HepG2 (cell line): ENCODE measurements around the gene ELP2. TPM values are rescaled to one million over a fixed set of nuclear protein-coding genes. Genes with fewer than 3 reads are reported as not detected.

Source experiments
- ADNP ChIP-seq: sonication (generic); formaldehyde crosslinking; IDR thresholded peaks from 2 replicates; pipeline ENCODE4 v1.4.0; 2020; ENCODE audit warnings: missing genetic modification reagents
- BATF2 ChIP-seq: sonication (generic); formaldehyde crosslinking; IDR thresholded peaks from 2 replicates; pipeline ENCODE4 v1.8.0; 2022; ENCODE audit warnings: mild to moderate bottlenecking, missing genetic modification reagents, moderate library complexity
- CHD4 ChIP-seq: fragments of 200-600 bp; sonication (generic); IDR thresholded peaks from 2 replicates; pipeline ENCODE4 v1.7.0; 2017; ENCODE audit warnings: mild to moderate bottlenecking, low read length, borderline replicate concordance
- FOXA1 ChIP-seq, 2 experiments: fragments of 450-650 bp in 1 of 2; sonication (generic) in 1 of 2; formaldehyde crosslinking in 1 of 2; IDR thresholded peaks; 2 replicates each; pipeline versions ENCODE4 v1.4.0 to v1.6.1; 2016 to 2020; ENCODE audit warnings: missing genetic modification reagents in 1 of 2
- HDAC2 ChIP-seq: sonication (generic); formaldehyde crosslinking; IDR thresholded peaks from 2 replicates; pipeline ENCODE4 v1.4.0; 2020; ENCODE audit warnings: missing genetic modification reagents
- NFAT5 ChIP-seq: sonication (generic); formaldehyde crosslinking; IDR thresholded peaks from 2 replicates; pipeline ENCODE4 v1.4.0; 2020; ENCODE audit warnings: missing genetic modification reagents
- PHF21A ChIP-seq: sonication (generic); formaldehyde crosslinking; IDR thresholded peaks from 2 replicates; pipeline ENCODE4 v1.5.0; 2020; ENCODE audit warnings: mild to moderate bottlenecking, missing genetic modification reagents
- RNF2 ChIP-seq: fragments of 450-650 bp; conservative IDR thresholded peaks from 2 replicates; pipeline ENCODE4 v1.6.1; 2016; ENCODE audit warnings: low read depth
- TP53 ChIP-seq: sonication (generic); formaldehyde crosslinking; conservative IDR thresholded peaks from 2 replicates; pipeline ENCODE4 v1.4.0; 2020; ENCODE audit warnings: missing genetic modification reagents
- ZKSCAN5 ChIP-seq: sonication (generic); formaldehyde crosslinking; IDR thresholded peaks from 2 replicates; pipeline ENCODE4 v1.5.1; 2020; ENCODE audit warnings: mild to moderate bottlenecking, missing genetic modification reagents
- ZNF292 ChIP-seq: sonication (generic); formaldehyde crosslinking; IDR thresholded peaks from 2 replicates; pipeline ENCODE4 v1.8.1; 2022; ENCODE audit warnings: mild to moderate bottlenecking, low read depth, missing genetic modification reagents, borderline replicate concordance
- ZNF331 ChIP-seq: sonication (generic); formaldehyde crosslinking; IDR thresholded peaks from 2 replicates; pipeline ENCODE4 v1.4.0; 2020; ENCODE audit warnings: missing genetic modification reagents
- ZNF546 ChIP-seq: sonication (generic); formaldehyde crosslinking; conservative IDR thresholded peaks from 2 replicates; pipeline ENCODE4 v1.8.1; 2023; ENCODE audit warnings: mild to moderate bottlenecking, missing genetic modification reagents
- ZNF580 ChIP-seq: IDR thresholded peaks from 2 replicates; pipeline ENCODE4 v1.6.1; 2016; ENCODE audit warnings: low read depth, borderline replicate concordance
- polyA plus RNA-seq, 8 experiments: library from polyadenylated mRNA; depleted of rRNA in 3 of 8; stranded (reverse) in 7 of 8; unstranded in 1 of 8; fragments of >200 nt; fragmentation: Illumina TruSeq in 4 of 8; extraction: Trizol in 4 of 8; gene quantifications; 2 replicates each; pipeline versions ENCODE4 v1.2.1 to v1.2.3, GENCODE V29; 2011 to 2016; ENCODE audit warnings: low read depth in 4 of 8, missing spikeins in 1 of 8, mixed read lengths in 1 of 8; ENCODE audit not compliant: insufficient read depth in 1 of 8
- total RNA-seq, 5 experiments: library from RNA; depleted of rRNA; stranded (reverse); fragments of >200 nt; fragmentation: Illumina TruSeq; extraction: Trizol; gene quantifications; 2 replicates each; pipeline ENCODE4 v1.2.3, GENCODE V29; 2016; ENCODE audit warnings: low read depth in 1 of 5
- TF ChIP-seq, protein P1 (sequence below): sonication (generic); formaldehyde crosslinking; IDR thresholded peaks from 2 replicates; pipeline ENCODE4 v1.9.0; 2021; ENCODE audit warnings: missing genetic modification reagents, mild to moderate bottlenecking, borderline replicate concordance
- TF ChIP-seq, protein P2 (sequence below): sonication (generic); formaldehyde crosslinking; conservative IDR thresholded peaks from 2 replicates; pipeline ENCODE4 v1.8.1; 2023; ENCODE audit warnings: missing genetic modification reagents
- TF ChIP-seq, protein P3 (sequence below): sonication (generic); formaldehyde crosslinking; IDR thresholded peaks from 2 replicates; pipeline ENCODE4 v1.9.0; 2022; ENCODE audit warnings: low read depth, missing genetic modification reagents

ELP2 gene
- total and polyA plus RNA-seq, 2 of the 13 experiments (the other 11 are each of a cell fraction or from before 2014, with no cell fraction given): 98.7 to 100 TPM

- TF ChIP-seq ZNF331 (CRISPR knock-in tag): peak; percentile 12; the same call in 1 of the 2 replicates
- TF ChIP-seq ZNF292 (CRISPR knock-in tag): peak; percentile 30; the same call in 1 of the 2 replicates
- TF ChIP-seq, protein P1, sequence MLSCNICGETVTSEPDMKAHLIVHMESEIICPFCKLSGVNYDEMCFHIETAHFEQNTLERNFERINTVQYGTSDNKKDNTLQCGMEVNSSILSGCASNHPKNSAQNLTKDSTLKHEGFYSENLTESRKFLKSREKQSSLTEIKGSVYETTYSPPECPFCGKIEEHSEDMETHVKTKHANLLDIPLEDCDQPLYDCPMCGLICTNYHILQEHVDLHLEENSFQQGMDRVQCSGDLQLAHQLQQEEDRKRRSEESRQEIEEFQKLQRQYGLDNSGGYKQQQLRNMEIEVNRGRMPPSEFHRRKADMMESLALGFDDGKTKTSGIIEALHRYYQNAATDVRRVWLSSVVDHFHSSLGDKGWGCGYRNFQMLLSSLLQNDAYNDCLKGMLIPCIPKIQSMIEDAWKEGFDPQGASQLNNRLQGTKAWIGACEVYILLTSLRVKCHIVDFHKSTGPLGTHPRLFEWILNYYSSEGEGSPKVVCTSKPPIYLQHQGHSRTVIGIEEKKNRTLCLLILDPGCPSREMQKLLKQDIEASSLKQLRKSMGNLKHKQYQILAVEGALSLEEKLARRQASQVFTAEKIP (CRISPR knock-in tag): no peak
- TF ChIP-seq, protein P2, sequence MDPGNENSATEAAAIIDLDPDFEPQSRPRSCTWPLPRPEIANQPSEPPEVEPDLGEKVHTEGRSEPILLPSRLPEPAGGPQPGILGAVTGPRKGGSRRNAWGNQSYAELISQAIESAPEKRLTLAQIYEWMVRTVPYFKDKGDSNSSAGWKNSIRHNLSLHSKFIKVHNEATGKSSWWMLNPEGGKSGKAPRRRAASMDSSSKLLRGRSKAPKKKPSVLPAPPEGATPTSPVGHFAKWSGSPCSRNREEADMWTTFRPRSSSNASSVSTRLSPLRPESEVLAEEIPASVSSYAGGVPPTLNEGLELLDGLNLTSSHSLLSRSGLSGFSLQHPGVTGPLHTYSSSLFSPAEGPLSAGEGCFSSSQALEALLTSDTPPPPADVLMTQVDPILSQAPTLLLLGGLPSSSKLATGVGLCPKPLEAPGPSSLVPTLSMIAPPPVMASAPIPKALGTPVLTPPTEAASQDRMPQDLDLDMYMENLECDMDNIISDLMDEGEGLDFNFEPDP: no peak
- TF ChIP-seq ADNP (CRISPR knock-in tag): no peak
- TF ChIP-seq NFAT5 (CRISPR knock-in tag): peak; percentile 42; the same call in 1 of the 2 replicates
- 0 out of 2 replicates have a peak, but pooled peaks have one; percentile 36 for TF ChIP-seq HDAC2 (CRISPR knock-in tag)
- TF ChIP-seq ZKSCAN5 (CRISPR knock-in tag): no peak
- TF ChIP-seq CHD4: no peak
- no peak; the same call in 1 of the 2 replicates for TF ChIP-seq ZNF580 (CRISPR knock-in tag)
- peak; percentile 20; the same call in 1 of the 2 replicates for TF ChIP-seq ZNF546
- no peak for TF ChIP-seq TP53 (CRISPR knock-in tag)
- TF ChIP-seq RNF2: peak; percentile 82
- TF ChIP-seq FOXA1 (IDR thresholded peaks at IDR 0.05): no peak
- no peak for TF ChIP-seq FOXA1 (CRISPR knock-in tag; IDR thresholded peaks at IDR 0.05)
- TF ChIP-seq, protein P3, sequence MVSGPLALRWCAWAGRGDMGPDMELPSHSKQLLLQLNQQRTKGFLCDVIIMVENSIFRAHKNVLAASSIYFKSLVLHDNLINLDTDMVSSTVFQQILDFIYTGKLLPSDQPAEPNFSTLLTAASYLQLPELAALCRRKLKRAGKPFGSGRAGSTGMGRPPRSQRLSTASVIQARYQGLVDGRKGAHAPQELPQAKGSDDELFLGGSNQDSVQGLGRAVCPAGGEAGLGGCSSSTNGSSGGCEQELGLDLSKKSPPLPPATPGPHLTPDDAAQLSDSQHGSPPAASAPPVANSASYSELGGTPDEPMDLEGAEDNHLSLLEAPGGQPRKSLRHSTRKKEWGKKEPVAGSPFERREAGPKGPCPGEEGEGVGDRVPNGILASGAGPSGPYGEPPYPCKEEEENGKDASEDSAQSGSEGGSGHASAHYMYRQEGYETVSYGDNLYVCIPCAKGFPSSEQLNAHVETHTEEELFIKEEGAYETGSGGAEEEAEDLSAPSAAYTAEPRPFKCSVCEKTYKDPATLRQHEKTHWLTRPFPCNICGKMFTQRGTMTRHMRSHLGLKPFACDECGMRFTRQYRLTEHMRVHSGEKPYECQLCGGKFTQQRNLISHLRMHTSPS (CRISPR knock-in tag): no peak
- TF ChIP-seq BATF2 (CRISPR knock-in tag): peak; percentile 58; the same call in 1 of the 2 replicates
- TF ChIP-seq PHF21A (CRISPR knock-in tag): peak; percentile 45; the same call in 1 of the 2 replicates
Observed at GRCh38 chr18:36187193-36187825, 57.6 kb downstream of the ELP2 start, which contains the start of gene MOCOS (continued).
